ENCODE data around the gene KRTAP5-3. TPM values are rescaled to one million over a fixed set of nuclear protein-coding genes. Genes with fewer than 3 reads are reported as not detected.

Gene KRTAP5-3
- total RNA-seq, 1 experiment from 2014 or later: not detected

DNA sequence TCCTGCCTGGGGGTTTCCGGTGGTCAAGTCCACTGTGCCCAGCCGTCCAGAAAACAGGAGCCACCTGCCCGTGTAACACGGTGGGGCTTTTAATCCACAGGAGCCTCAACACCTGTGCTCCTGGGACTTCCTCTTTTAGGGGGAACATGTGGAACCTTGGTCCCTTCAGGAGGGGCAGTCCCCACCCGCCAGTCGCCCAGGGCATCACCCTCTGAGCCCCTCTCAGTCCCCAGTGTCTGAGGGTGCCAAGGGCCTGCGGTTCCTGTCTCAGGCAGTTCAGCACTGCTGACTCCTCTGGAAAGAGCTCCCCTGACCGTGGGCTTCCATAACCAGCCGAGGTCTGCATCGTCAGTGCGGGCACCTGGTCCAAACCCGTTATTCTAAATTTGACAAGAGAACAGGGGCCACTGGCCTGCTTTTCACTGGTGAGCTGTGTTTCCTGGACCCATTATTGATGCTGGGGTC, 37.1 kb upstream of the KRTAP5-3 start:
- no peak overlapping the region for H3K27ac ChIP-seq
- H3K4me3 ChIP-seq: no peak overlapping the region
- no peaks in the 10 kb centered on the region for H3K79me2 ChIP-seq (ENCODE audit: low read depth)
- H3K9me2 ChIP-seq (ENCODE audit: insufficient read depth): no peaks in the 10 kb centered on the region
- H3F3A ChIP-seq (ENCODE audit: insufficient read depth, low read depth): no peaks in the 10 kb centered on the region
- H2AFZ ChIP-seq: no peak overlapping the region
- DNase-seq: no peak
- no peak overlapping the region for H3K4me2 ChIP-seq
- no peaks in the 10 kb centered on the region for H3K36me3 ChIP-seq (ENCODE audit: low read depth)
- ChIA-PET POLR2A (ENCODE audit: unreplicated experiment) (no interaction called here), CTCF (no interaction called here)
- intact Hi-C loops (cut with micrococcal nuclease; ENCODE audit: unreplicated experiment): no loop called here
- no TSS peak for BruUV-seq (replicated peaks)
- H4K20me1 ChIP-seq (ENCODE audit: insufficient read depth): no peaks in the 10 kb centered on the region
- no peak for TF ChIP-seq EZH2 (IDR thresholded peaks at IDR 0.05; ENCODE audit: low read depth)
- TF ChIP-seq CTCF (conservative IDR thresholded peaks at IDR 0.05): no peak
- no peaks in the 10 kb centered on the region for H3K4me1 ChIP-seq (replicated peaks; ENCODE audit: insufficient read depth)
- no peaks in the 10 kb centered on the region for H3K9me3 ChIP-seq (ENCODE audit: insufficient read depth, low read depth)
- H3K27me3 ChIP-seq (ENCODE audit: insufficient read depth, low read depth): peaks cover 44% of the 10 kb centered on the region

DNA sequence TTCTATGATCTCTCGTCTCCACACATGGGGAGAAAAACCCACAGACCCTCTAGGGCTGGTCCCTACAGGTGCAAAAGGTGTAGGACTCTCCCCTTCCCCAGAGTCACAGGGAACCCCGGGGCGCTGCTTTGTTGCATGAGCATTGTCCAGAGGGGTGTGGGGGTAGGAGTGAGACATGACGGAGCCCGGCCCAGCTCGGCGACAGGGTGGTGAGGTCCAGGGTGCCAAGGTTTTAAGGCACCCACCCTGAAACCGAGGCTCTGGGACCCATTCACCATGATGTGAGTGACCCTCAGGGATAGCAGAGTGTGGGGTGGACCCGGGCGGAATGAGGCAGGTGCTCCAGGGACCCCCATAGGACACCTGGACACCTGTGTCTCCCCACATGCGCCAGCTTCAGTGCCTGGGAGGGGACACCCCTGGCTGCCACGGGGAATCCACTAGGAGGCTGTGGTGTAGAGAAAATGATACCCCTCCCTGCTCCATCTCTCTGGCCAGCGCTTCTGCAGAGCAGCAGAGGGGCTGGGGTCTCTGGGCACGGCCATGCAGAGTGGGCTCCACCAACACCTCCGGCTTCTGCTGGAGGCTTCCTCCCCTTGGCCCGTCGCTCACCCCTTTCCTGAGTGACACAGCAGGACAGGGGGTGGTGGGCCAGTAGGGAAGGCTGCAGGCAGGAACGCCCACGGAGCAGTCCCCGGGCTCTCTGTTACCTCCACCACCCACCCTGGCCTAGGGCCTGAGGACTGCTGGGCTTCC, 36.5 kb upstream of the KRTAP5-3 start:
- H4K20me1 ChIP-seq (ENCODE audit: insufficient read depth): no peaks in the 10 kb centered on the region
- no peaks in the 10 kb centered on the region for H3K9me3 ChIP-seq (ENCODE audit: insufficient read depth, low read depth)
- H3K27me3 ChIP-seq (ENCODE audit: insufficient read depth, low read depth): peaks cover 50% of the 10 kb centered on the region
- no peak overlapping the region for H3K4me2 ChIP-seq
- no peaks in the 10 kb centered on the region for H3F3A ChIP-seq (ENCODE audit: insufficient read depth, low read depth)
- DNase-seq: no peak
- no peak overlapping the region for H3K27ac ChIP-seq
- no peak overlapping the region for H2AFZ ChIP-seq
- H3K9me2 ChIP-seq (ENCODE audit: insufficient read depth): no peaks in the 10 kb centered on the region
- intact Hi-C loops (cut with micrococcal nuclease; ENCODE audit: unreplicated experiment): no loop called here
- no peaks in the 10 kb centered on the region for H3K79me2 ChIP-seq (ENCODE audit: low read depth)
- no peaks in the 10 kb centered on the region for H3K4me1 ChIP-seq (replicated peaks; ENCODE audit: insufficient read depth)
- H3K36me3 ChIP-seq (ENCODE audit: low read depth): no peaks in the 10 kb centered on the region
- ChIA-PET CTCF (no interaction called here), POLR2A (ENCODE audit: unreplicated experiment) (no interaction called here)
- TF ChIP-seq CTCF (conservative IDR thresholded peaks at IDR 0.05) (no peak), EZH2 (IDR thresholded peaks at IDR 0.05; ENCODE audit: low read depth) (no peak)
- no peak overlapping the region for H3K4me3 ChIP-seq
- no TSS peak for BruUV-seq (replicated peaks)

GRCh38 chr11:1643146-1643690, 35.0 kb upstream of the KRTAP5-3 start:
- H3K9me3 ChIP-seq (ENCODE audit: insufficient read depth, low read depth): no peaks in the 10 kb centered on the region
- no peak overlapping the region for H3K4me3 ChIP-seq
- no TSS peak for BruUV-seq (replicated peaks)
- peaks cover 55% of the 10 kb centered on the region for H3K27me3 ChIP-seq (ENCODE audit: insufficient read depth, low read depth)
- no peaks in the 10 kb centered on the region for H3K4me1 ChIP-seq (replicated peaks; ENCODE audit: insufficient read depth)
- no peaks in the 10 kb centered on the region for H3K36me3 ChIP-seq (ENCODE audit: low read depth)
- no peak overlapping the region for H3K27ac ChIP-seq
- intact Hi-C loops (cut with micrococcal nuclease; ENCODE audit: unreplicated experiment): no loop called here
- H3K79me2 ChIP-seq (ENCODE audit: low read depth): no peaks in the 10 kb centered on the region
- CTCF ChIA-PET: no interaction called here
- TF ChIP-seq EZH2 (IDR thresholded peaks at IDR 0.05; ENCODE audit: low read depth): no peak
- no peak for TF ChIP-seq CTCF (conservative IDR thresholded peaks at IDR 0.05)
- H3F3A ChIP-seq (ENCODE audit: insufficient read depth, low read depth): no peaks in the 10 kb centered on the region
- H3K9me2 ChIP-seq (ENCODE audit: insufficient read depth): no peaks in the 10 kb centered on the region
- DNase-seq: no peak
- H4K20me1 ChIP-seq (ENCODE audit: insufficient read depth): no peaks in the 10 kb centered on the region
- POLR2A ChIA-PET (ENCODE audit: unreplicated experiment): no interaction called here
- no peak overlapping the region for H2AFZ ChIP-seq
- H3K4me2 ChIP-seq: no peak overlapping the region

Data from PC-9 (cell line).